ENCODE data around the gene ELOVL6. TPM values are rescaled to one million over a fixed set of nuclear protein-coding genes. Genes with fewer than 3 reads are reported as not detected.

Gene ELOVL6
- total RNA-seq, 4 donors from 2014 or later, result 2.1 to 4.1 (median 3.3) TPM

DNA sequence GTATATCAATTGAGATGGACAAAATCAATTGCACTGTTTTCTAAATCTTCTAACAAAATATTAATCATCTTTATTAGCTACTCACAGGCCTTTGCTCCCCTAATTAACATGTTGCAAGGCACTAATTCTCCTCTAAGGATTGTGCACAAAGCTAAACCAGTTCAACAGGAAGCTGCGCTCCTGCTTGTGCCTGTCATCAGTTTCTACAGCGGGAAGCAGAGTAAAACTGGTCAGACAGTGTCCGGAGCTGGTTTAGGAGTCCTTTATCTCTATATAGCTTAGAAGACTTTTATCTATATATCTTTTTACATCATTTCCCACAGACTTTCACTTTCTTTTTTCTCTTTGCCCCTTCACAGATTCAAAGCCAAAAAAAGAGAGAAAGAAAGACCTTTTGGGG lies 79.1 kb downstream of the ELOVL6 start:
- intact Hi-C loops (cut with DNase I), result no loop called here

GRCh38 chr4:110112056-110112455 lies 86.4 kb downstream of the ELOVL6 start:
- no peaks in the 10 kb centered on the region for H3K36me3 ChIP-seq
- no peak for DNase-seq
- WGBS, 2 donors, result 96 to 97% methylated on average over 4 of the region's 4 CpGs
- H3K27me3 ChIP-seq, result no peaks in the 10 kb centered on the region
- no peak overlapping the region for H3K4me3 ChIP-seq (replicated peaks in 1 of 3)
- H3K27ac ChIP-seq, result no peak overlapping the region
- intact Hi-C loops (cut with DNase I), result no loop called here
- no peaks in the 10 kb centered on the region for H3K9me3 ChIP-seq
- TF ChIP-seq POLR2A (IDR thresholded peaks at IDR 0.05) (no peak), CTCF (IDR thresholded peaks at IDR 0.05) (no peak)
- no peaks in the 10 kb centered on the region for H3K4me1 ChIP-seq

More for the DNA sequence above, 79.1 kb downstream of the ELOVL6 start:
- no peaks in the 10 kb centered on the region for H3K36me3 ChIP-seq
- no peaks in the 10 kb centered on the region for H3K9me3 ChIP-seq
- DNase-seq, result no peak
- TF ChIP-seq POLR2A (IDR thresholded peaks at IDR 0.05) (no peak), CTCF (IDR thresholded peaks at IDR 0.05) (no peak)
- no peak overlapping the region for H3K4me3 ChIP-seq (replicated peaks in 1 of 3)
- H3K27ac ChIP-seq, result no peak overlapping the region
- no peaks in the 10 kb centered on the region for H3K27me3 ChIP-seq
- 65 to 76% methylated on average over 3 of the region's 3 CpGs for WGBS, 2 donors
- no peaks in the 10 kb centered on the region for H3K4me1 ChIP-seq

GRCh38 chr4:110109455-110109854 lies 89.0 kb downstream of the ELOVL6 start:
- H3K36me3 ChIP-seq, result no peaks in the 10 kb centered on the region
- H3K4me3 ChIP-seq (replicated peaks in 1 of 3), result no peak overlapping the region
- H3K27ac ChIP-seq, result no peak overlapping the region
- no peaks in the 10 kb centered on the region for H3K9me3 ChIP-seq
- no peak for DNase-seq
- intact Hi-C loops (cut with DNase I), result no loop called here
- 85 to 91% methylated on average over 3 of the region's 3 CpGs for WGBS, 2 donors
- TF ChIP-seq CTCF (IDR thresholded peaks at IDR 0.05) (no peak), POLR2A (IDR thresholded peaks at IDR 0.05) (no peak)
- no peaks in the 10 kb centered on the region for H3K27me3 ChIP-seq
- H3K4me1 ChIP-seq, result no peaks in the 10 kb centered on the region

DNA sequence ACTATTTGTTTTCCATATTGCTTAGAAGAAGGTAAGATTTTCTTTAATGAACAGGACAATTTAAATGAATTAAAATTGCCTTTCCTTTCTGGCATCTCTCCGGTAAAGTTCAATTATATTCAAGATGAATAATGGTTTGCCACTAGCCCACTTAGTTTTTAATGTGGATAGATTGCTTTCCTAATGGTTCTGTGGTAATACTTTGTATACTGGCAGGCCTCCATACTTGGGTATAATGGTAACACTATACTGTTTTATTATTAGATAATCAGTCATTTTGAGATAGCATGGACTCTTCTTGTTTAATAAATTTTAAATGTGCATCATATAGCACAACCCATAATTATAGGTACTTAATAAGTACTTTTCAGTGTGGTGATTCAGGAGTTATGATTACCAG lies 89.5 kb downstream of the ELOVL6 start:
- H3K36me3 ChIP-seq, result no peaks in the 10 kb centered on the region
- no peak for DNase-seq
- TF ChIP-seq POLR2A (IDR thresholded peaks at IDR 0.05) (no peak), CTCF (IDR thresholded peaks at IDR 0.05) (no peak)
- no peaks in the 10 kb centered on the region for H3K9me3 ChIP-seq
- H3K4me1 ChIP-seq, result no peaks in the 10 kb centered on the region
- H3K4me3 ChIP-seq (replicated peaks in 1 of 3), result no peak overlapping the region
- intact Hi-C loops (cut with DNase I), result no loop called here
- WGBS, 2 donors, result 87 to 90% methylated on average over 1 of the region's 1 CpG
- no peaks in the 10 kb centered on the region for H3K27me3 ChIP-seq
- no peak overlapping the region for H3K27ac ChIP-seq

DNA sequence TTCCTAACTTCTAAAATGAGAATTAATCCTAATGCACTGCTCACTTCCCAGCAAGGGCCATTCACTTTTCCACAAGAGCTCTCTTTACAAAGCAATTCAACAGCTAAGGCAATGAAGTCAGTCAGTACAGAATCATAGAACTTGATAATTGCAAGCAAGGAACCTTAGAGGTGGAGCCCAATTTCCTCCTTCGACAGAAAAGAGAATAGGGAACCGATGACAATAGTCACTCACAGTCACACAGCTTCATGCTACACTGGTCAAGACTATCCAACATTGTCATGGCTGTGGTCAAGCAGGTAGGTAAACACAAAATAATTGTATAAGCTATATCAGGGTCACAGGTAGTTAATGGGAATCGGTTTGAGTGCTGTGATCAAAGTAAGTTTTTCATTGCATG lies 90.0 kb downstream of the ELOVL6 start:
- Histone ChIP-seq H3K27ac (no peak overlapping the region), H3K9me3 (no peaks in the 10 kb centered on the region), H3K4me1 (no peaks in the 10 kb centered on the region), H3K27me3 (no peaks in the 10 kb centered on the region), H3K36me3 (no peaks in the 10 kb centered on the region), H3K4me3 (replicated peaks in 1 of 3) (no peak overlapping the region)
- no peak for TF ChIP-seq CTCF (IDR thresholded peaks at IDR 0.05)
- no peak for TF ChIP-seq POLR2A (IDR thresholded peaks at IDR 0.05)
- intact Hi-C loops (cut with DNase I), result no loop called here
- WGBS, 2 donors, result 43 to 53% methylated on average over 3 of the region's 3 CpGs
- DNase-seq, result no peak

All from thyroid gland (tissue), 4 donors.